ENCODE results near the gene RHOJ. TPM values are rescaled to one million over a fixed set of nuclear protein-coding genes. Genes with fewer than 3 reads are reported as not detected.

RHOJ gene
- total RNA-seq, 1 donor from 2014 or later, result 13.5 TPM

GRCh38 chr14:63326840-63327239 is 122.6 kb downstream of the RHOJ start:
- no peak for DNase-seq
- ATAC-seq (ENCODE audit: poor library complexity), result no peak
- intact Hi-C loops (cut with DNase I), result no loop called here

DNA sequence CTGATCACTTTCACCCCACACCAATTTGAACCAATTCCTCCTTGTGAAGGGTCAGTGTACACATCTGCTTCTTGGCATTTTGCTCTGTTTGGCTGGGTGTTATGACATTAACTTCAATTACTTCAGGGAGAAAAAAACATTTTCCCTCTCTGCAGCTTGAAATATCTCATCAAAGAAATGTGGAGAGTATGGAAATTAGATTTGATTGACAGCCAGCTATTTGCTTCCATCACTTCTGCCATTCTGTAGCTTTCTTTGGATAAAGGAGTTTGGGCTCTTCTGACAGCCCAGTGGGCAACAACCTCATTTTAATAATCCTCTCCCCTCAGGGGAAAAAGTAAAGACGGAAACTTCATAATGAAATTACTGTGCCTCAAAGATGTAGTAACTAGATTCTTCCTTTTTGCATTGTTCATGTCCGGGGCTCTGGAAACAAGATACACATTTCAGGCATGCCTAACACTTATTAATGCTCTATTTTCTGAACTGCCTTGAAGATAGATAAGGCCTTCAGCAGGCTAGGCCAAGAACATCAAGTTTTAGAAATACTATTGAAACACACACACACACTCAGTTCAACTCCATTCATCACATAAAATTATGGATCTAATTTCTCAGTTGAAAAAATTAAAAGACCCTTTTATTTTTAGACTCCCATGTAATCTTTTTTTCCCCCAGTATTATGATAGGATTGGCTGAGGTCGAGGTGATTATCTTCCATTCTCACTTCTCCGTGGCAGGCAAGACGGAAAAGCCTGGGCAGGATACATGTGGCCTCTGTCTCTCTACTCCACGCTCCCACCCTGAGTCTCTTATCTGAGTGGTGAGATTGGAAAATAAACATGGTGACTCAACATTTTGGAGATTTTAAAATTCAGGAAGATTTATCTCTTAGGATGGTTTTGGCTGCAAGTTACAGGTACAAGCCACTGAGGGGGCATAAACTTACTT is 124.8 kb downstream of the RHOJ start:
- intact Hi-C loops (cut with DNase I), result no loop called here
- DNase-seq (no peak), ATAC-seq (ENCODE audit: poor library complexity) (no peak)

DNA sequence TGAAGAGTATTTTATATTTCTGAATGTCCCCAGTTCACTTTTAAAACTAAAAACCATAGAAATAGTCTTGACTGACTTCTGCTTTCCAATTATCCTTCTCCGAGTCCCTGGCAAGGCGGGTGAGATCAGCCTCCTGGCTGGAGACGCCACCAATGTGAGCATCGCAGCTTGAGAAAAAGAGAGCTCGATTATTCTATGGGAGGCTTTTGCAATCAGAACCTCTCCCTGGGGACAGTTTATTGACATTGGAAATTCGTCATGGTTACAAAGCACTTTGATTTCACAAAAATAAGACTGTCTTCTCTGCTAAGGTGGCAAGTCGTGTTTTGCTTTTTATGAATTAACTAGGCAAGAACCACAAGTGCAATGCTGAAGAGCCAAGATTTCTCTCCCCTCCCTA is 138.1 kb downstream of the RHOJ start:
- DNase-seq, result no peak
- intact Hi-C loops (cut with DNase I), result no loop called here
- ATAC-seq (ENCODE audit: poor library complexity), result no peak

Other genes with a start within 250 kb of the RHOJ start
- gene KCNH5, start 159.0 kb upstream of the RHOJ start, total RNA-seq, result not detected
- not detected for gene GPHB5, start 114.5 kb downstream of the RHOJ start, total RNA-seq

Measured in Right ventricle myocardium superior (tissue), 1 donor.